Smooth muscle cell (in vitro differentiated cells): ENCODE results near the gene CHID1. TPM values are rescaled to one million over a fixed set of nuclear protein-coding genes. Genes with fewer than 3 reads are reported as not detected.

Source experiments
- DNase-seq: peaks from one replicate; lab custom pipeline; 2025; ENCODE audit not compliant: unreplicated experiment; lab: John Stamatoyannopoulos, UW
- H2AFZ ChIP-seq: fragments of 200-600 bp; sonication (generic); 2 replicates; pipeline ENCODE4 v1.6.0; 2016; ENCODE audit warnings: antibody characterized with exemption, low read depth, mild to moderate bottlenecking
- H3F3A ChIP-seq: fragments of 200-600 bp; sonication (generic); 2 replicates; pipeline ENCODE4 v1.6.0; 2017; ENCODE audit warnings: antibody characterized with exemption, low read depth
- H3K27ac ChIP-seq: fragments of 200-600 bp; sonication (generic); 2 replicates; pipeline ENCODE4 v1.5.1; 2016; ENCODE audit warnings: low read depth, mild to moderate bottlenecking
- H3K27me3 ChIP-seq: fragments of 200-600 bp; sonication (generic); 2 replicates; pipeline ENCODE4 v1.6.1; 2016; ENCODE audit warnings: low read depth, mild to moderate bottlenecking
- H3K36me3 ChIP-seq: fragments of 200-600 bp; sonication (generic); 2 replicates; pipeline ENCODE4 v1.5.1; 2016; ENCODE audit warnings: low read depth
- H3K4me1 ChIP-seq: fragments of 200-600 bp; sonication (generic); 2 replicates; pipeline ENCODE4 v1.5.1; 2016; ENCODE audit warnings: low read depth
- H3K4me2 ChIP-seq: fragments of 200-600 bp; sonication (generic); 2 replicates; pipeline ENCODE4 v1.6.0; 2016; ENCODE audit warnings: mild to moderate bottlenecking
- H3K4me3 ChIP-seq: fragments of 200-600 bp; sonication (generic); 2 replicates; pipeline ENCODE4 v1.5.1; 2016; ENCODE audit warnings: mild to moderate bottlenecking
- H3K79me2 ChIP-seq: fragments of 200-600 bp; sonication (generic); 2 replicates; pipeline ENCODE4 v1.6.0; 2016; ENCODE audit warnings: low read depth, mild to moderate bottlenecking
- H3K9ac ChIP-seq: fragments of 200-600 bp; sonication (generic); 2 replicates; pipeline ENCODE4 v1.6.0; 2016; ENCODE audit warnings: low read depth
- H3K9me3 ChIP-seq: fragments of 200-600 bp; sonication (generic); replicated peaks from 2 replicates; pipeline ENCODE4 v1.5.1; 2016; ENCODE audit warnings: low read depth
- H4K20me1 ChIP-seq: fragments of 200-600 bp; sonication (generic); 2 replicates; pipeline ENCODE4 v1.6.0; 2016; ENCODE audit warnings: low read depth
- WGBS: methylation state at CpG from one replicate; pipeline ENCODE4 v1.1.7; 2016; ENCODE audit warnings: low lambda C conversion rate; 5-methylcytosine and 5-hydroxymethylcytosine counted together
- polyA plus RNA-seq: library from polyadenylated mRNA; unstranded; fragments of >200 nt; fragmentation: Nextera tagmentation; extraction: Ambion mirVana; gene quantifications from 2 replicates; pipeline ENCODE4 v1.2.1, GENCODE V29; 2016
- total RNA-seq: library from RNA; depleted of rRNA; stranded (reverse); fragments of >200 nt; gene quantifications from 2 replicates; pipeline ENCODE4 v1.2.3, GENCODE V29; 2014
- TF ChIP-seq, protein P1 (sequence below): fragments of 200-600 bp; sonication (generic); IDR thresholded peaks from 2 replicates; pipeline ENCODE4 v1.5.1; 2017; ENCODE audit warnings: borderline replicate concordance, mild to moderate bottlenecking, antibody characterized with exemption; ENCODE audit not compliant: insufficient read depth, poor library complexity, severe bottlenecking

Gene CHID1
- total and polyA plus RNA-seq, 2 experiments from 2014 or later: 54.3 to 181 TPM

DNA sequence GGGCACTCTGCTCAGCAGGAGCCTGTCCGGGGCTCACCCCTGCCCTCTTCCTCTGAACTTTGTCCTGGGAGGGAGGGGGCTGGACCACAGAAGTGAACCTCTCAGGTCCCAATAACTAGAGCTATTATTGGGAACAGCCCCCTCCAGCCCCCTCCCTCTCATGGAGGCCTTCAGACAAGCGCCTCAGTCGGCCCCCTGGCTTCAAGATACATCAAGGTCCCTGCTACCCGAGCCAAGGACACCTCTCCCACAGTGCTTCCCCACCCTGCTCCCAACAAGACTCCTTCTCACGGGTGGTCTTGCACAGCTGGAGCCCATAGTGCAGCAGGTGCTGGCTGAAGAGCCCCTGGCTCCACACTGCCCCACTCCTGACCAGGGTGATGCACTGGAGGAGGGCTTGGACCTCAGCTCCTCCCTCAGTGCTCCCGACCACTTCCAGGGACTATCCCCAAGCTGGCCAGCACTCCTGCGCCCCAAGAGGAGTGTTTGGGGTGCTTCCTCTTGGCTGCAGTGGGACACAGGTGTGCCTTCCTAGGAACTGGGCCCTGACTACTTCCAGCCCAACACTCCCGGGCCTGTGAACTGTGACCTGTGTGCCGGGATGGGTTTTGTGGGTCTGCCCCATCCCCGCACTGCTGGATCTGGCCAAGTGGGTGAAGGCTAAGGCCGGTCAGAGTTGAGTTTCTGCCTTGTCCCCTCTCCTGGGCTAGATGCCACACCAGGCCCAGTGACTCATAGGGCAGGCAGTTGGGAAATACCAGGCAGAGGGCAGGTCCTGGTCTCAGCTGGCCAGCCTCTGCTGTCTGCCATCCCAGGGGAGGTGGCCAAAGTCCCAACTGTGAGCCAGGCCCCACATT, 89.7 kb downstream of the CHID1 start:
- no peaks in the 10 kb centered on the region for H3K9me3 ChIP-seq
- H3K36me3 ChIP-seq: no peaks in the 10 kb centered on the region
- H4K20me1 ChIP-seq: peaks cover 37% of the 10 kb centered on the region
- H3K27ac ChIP-seq: no peak overlapping the region
- H2AFZ ChIP-seq: no peak overlapping the region
- TF ChIP-seq, protein P1, sequence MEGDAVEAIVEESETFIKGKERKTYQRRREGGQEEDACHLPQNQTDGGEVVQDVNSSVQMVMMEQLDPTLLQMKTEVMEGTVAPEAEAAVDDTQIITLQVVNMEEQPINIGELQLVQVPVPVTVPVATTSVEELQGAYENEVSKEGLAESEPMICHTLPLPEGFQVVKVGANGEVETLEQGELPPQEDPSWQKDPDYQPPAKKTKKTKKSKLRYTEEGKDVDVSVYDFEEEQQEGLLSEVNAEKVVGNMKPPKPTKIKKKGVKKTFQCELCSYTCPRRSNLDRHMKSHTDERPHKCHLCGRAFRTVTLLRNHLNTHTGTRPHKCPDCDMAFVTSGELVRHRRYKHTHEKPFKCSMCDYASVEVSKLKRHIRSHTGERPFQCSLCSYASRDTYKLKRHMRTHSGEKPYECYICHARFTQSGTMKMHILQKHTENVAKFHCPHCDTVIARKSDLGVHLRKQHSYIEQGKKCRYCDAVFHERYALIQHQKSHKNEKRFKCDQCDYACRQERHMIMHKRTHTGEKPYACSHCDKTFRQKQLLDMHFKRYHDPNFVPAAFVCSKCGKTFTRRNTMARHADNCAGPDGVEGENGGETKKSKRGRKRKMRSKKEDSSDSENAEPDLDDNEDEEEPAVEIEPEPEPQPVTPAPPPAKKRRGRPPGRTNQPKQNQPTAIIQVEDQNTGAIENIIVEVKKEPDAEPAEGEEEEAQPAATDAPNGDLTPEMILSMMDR: no peak
- H3K4me1 ChIP-seq: peaks cover 10% of the 10 kb centered on the region
- peaks cover 13% of the 10 kb centered on the region for H3K79me2 ChIP-seq
- H3F3A ChIP-seq: no peaks in the 10 kb centered on the region
- no peak overlapping the region for H3K9ac ChIP-seq
- H3K4me3 ChIP-seq: peak overlapping the region; percentile 96
- peak overlapping the region; percentile 100 for H3K4me2 ChIP-seq
- H3K27me3 ChIP-seq: peaks cover 10% of the 10 kb centered on the region
- no peak for DNase-seq
- WGBS: 85% methylated on average over 11 of the region's 11 CpGs

DNA sequence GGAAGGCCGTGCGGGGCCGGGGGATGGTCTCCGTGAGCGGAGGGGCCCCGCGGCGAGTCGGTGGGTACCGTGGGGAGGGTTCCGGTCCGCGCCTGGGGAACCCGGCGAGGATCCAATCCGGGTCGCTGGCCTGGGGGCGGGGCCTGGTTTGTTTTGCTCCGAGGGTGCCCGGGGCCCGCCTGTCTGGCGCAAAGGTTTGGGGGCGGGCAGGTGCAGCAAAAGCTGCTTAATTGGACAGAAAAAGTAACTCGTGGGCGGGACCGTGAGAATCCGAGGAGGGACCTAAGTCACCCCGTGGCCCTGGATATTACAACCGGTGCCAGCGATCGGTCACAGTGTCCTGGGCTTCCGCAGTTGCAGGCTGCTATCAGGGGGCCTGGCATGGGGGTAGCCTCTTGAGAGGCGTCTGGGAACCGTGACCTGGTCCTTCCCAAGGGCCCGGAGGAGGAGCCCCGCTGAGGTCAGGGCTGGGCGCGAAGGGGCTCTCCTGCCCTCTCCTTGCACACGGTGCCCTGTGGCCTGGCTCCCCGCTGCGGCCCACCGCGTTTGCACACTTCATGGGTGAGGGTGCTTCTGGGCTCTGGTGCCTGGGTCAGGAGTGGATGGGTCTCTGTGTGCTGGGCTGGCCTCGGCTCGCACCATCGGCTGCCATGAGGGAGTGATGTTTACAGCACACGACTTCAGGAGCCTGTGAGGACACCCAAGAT, 90.5 kb downstream of the CHID1 start:
- H4K20me1 ChIP-seq: peaks cover 35% of the 10 kb centered on the region
- H3K9me3 ChIP-seq: no peaks in the 10 kb centered on the region
- H3K4me3 ChIP-seq: peak overlapping the region; percentile 96
- H3K27me3 ChIP-seq: peaks cover 2% of the 10 kb centered on the region
- peaks cover 13% of the 10 kb centered on the region for H3K79me2 ChIP-seq
- H3K36me3 ChIP-seq: no peaks in the 10 kb centered on the region
- no peak for DNase-seq
- H3K4me1 ChIP-seq: peaks cover 10% of the 10 kb centered on the region
- peak overlapping the region; percentile 97 for H3K9ac ChIP-seq
- peak overlapping the region; percentile 83 for H3K27ac ChIP-seq
- peak overlapping the region; percentile 100 for H3K4me2 ChIP-seq
- WGBS: 13% methylated on average over 44 of the region's 47 CpGs
- H3F3A ChIP-seq: no peaks in the 10 kb centered on the region
- peak overlapping the region; percentile 58 for H2AFZ ChIP-seq
- TF ChIP-seq, protein P1: no peak

DNA sequence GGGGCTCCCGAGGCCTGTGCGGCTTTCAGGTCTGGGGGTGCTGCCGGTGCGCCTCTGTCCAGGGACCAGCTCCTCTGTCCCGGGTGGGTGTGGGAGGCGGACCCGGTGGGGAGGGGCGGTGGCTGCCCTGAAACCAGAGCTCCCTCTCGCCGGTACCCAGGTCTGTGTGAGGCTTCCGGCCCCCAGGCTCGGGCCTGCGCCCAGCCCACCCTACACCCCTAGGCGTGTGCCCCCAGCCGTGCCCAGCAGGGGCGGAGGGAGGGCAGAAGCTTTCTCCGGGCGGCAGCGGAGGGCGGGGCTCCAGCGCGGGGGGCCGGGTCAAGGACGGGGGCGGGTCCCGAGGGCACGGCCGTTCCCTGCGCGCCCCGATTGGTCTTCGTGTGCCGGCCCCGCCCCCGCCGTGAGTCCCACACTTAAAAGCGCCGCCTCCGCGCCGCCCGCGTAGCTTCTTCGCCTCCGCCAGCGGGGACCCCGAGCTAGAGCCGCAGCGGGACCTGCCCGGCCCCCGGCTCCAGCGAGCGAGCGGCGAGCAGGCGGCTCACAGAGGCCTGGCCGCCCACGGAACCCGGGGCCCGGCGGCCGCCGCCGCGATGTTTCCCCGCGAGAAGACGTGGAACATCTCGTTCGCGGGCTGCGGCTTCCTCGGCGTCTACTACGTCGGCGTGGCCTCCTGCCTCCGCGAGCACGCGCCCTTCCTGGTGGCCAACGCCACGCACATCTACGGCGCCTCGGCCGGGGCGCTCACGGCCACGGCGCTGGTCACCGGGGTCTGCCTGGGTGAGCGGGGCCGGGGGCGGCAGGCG, 91.3 kb downstream of the CHID1 start:
- Histone ChIP-seq H3K9ac (peak overlapping the region; percentile 97), H3K27ac (peak overlapping the region; percentile 83), H2AFZ (peak overlapping the region; percentile 63), H3F3A (no peaks in the 10 kb centered on the region), H3K4me3 (peak overlapping the region; percentile 96), H3K4me2 (peak overlapping the region; percentile 100), H3K27me3 (no peaks in the 10 kb centered on the region), H4K20me1 (peaks cover 34% of the 10 kb centered on the region), H3K4me1 (peaks cover 10% of the 10 kb centered on the region), H3K79me2 (peaks cover 13% of the 10 kb centered on the region), H3K9me3 (no peaks in the 10 kb centered on the region), H3K36me3 (no peaks in the 10 kb centered on the region)
- WGBS: 4% methylated on average over 54 of the region's 96 CpGs
- peak; percentile 79 for DNase-seq
- TF ChIP-seq, protein P1: no peak
